ENCODE results near the gene SLC25A17. TPM values are rescaled to one million over a fixed set of nuclear protein-coding genes. Genes with fewer than 3 reads are reported as not detected.

Gene SLC25A17
- total RNA-seq, 1 donor from 2014 or later = 14.7 TPM

DNA sequence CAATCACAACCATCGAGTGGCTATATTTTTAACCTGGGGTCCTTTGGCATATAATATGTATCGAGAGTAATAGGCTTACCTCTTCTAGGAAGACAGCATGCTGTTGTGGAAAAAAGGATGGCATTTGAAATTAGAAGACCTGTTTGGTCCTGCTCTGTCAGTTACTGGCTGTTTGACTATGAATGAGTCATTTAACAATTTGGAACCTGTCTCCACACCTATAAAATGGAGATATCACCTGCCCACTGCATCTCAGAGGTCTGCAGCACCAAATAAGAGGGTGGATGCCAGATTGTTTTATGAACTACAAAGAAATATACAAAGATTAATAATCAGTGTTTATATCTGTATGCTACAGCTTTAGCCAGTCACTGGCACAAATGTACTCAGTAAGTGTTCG is 60.8 kb downstream of the SLC25A17 start:
- DNase-seq (ENCODE audit: low read depth, low spot score) = no peak

GRCh38 chr22:40757071-40757470 is 62.1 kb downstream of the SLC25A17 start:
- DNase-seq (ENCODE audit: low read depth, low spot score) = no peak

DNA sequence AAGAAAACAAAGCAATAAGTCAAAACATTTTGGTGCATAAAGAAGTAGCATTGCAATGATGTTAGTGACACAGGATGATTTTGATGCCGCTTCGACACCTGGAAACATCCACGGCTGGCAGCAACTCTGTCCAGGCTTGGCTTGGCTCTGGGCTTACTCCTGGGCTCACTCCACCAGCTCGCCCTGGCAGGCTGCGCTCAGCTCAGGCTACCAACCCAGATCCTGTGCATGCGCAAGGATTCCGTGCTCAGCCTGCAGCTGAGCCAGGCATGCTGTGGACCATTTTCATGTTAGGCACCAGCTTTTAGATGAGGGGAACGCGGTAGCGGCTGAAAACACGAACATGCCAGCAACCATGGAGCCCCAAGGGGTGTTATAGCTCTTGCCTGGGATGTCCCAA is 66.0 kb downstream of the SLC25A17 start:
- DNase-seq (ENCODE audit: low read depth, low spot score) = no peak

- DNase-seq (ENCODE audit: low read depth, low spot score) = no peak
Measured at GRCh38 chr22:40751250-40751649, 67.9 kb downstream of the SLC25A17 start.

GRCh38 chr22:40749829-40750228 is 69.3 kb downstream of the SLC25A17 start:
- DNase-seq (ENCODE audit: low read depth, low spot score) = no peak

- DNase-seq (ENCODE audit: low read depth, low spot score) = no peak
Measured at GRCh38 chr22:40748388-40749355, 70.5 kb downstream of the SLC25A17 start.

- no peak for DNase-seq (ENCODE audit: low read depth, low spot score)
Measured at GRCh38 chr22:40747361-40747760, 71.8 kb downstream of the SLC25A17 start.

DNA sequence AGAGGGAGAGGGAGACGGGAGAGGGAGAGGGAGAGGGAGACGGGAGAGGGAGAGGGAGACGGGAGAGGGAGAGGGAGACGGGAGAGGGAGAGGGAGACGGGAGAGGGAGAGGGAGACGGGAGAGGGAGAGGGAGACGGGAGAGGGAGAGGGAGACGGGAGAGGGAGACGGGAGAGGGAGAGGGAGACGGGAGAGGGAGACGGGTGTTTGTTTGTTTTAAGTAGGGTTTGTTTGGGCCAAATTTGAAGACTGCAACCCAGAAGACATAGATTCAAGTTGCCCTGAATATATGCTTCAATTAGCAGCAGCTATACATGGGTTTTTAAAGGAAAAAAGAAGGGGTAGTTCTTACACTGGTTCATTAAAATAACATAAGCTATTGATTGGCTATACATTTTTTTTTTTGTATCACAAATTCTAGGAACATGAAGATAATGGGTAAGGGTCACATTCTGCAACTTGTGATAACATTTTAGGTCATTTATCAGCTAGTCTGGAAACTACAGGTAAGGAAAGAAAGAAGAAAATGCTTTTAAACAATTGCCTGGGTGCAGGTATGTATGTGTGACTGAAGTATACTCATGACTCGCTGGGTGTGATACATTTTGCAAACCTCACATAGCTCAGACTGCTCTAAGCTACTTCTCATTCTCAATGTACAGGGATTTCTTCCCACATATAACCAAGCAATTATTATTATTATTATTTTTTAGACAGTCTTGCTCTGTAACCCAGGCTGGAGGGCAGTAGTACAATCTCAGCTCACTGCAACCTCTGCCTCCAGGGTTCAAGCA is 72.5 kb downstream of the SLC25A17 start:
- no peak for DNase-seq (ENCODE audit: low read depth, low spot score)

DNA sequence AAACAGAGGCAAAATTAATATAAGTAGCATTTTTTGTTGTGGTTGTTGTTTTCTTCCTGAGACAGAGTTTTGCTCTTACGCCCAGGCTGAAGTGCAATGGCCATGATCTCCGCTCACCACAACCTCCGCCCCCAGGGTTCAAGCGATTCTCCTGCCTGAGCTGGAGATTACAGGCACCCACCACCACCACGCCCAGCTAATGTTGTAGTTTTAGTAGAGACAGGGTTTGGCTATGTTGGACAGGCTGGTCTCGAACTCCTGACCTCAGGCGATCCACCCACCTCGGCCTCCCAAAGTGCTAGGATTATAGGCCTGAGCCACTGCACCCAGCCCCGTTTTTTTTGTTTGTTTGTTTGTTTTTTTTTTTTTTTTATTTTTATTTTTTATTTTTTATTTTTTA is 75.4 kb downstream of the SLC25A17 start:
- DNase-seq (ENCODE audit: low read depth, low spot score) = no peak

GRCh38 chr22:40741116-40741515 is 78.0 kb downstream of the SLC25A17 start:
- DNase-seq (ENCODE audit: low read depth, low spot score) = no peak

DNA sequence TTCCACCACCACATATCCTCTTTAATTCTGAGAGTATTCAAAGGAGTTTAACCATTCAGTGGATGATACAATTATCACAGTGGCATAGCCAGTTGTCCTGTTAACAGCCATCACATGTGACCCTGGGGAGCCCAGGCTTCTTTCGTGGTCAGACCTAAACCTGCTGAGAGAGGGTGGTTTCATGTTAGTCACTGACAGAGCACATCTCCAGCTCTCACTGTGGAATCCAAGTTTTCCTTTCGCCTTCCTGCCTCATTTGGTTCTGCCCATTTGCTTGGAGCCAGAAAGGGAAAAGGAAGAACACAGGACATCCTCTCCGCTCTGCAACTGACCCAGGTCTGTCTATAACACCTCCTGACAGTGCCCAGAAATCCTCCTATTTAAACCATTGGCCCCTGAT is 79.4 kb downstream of the SLC25A17 start:
- no peak for DNase-seq (ENCODE audit: low read depth, low spot score)

GRCh38 chr22:40733919-40734318 is 85.2 kb downstream of the SLC25A17 start:
- no peak for DNase-seq (ENCODE audit: low read depth, low spot score)

DNA sequence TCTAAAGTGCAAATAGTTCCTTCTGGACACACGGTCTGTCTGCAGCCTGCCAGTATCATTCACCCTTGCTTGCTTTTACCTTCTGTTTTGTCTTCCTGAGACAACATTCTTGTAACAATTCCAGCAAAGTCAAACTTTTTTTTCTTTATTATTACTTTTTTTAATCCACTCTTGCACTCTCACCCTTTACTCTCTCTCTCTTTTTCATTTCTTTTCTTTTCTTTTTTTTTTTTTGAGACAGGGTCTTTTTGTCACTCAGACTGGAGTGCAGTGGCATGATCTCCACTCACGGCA is 86.2 kb downstream of the SLC25A17 start:
- no peak for DNase-seq (ENCODE audit: low read depth, low spot score)

DNA sequence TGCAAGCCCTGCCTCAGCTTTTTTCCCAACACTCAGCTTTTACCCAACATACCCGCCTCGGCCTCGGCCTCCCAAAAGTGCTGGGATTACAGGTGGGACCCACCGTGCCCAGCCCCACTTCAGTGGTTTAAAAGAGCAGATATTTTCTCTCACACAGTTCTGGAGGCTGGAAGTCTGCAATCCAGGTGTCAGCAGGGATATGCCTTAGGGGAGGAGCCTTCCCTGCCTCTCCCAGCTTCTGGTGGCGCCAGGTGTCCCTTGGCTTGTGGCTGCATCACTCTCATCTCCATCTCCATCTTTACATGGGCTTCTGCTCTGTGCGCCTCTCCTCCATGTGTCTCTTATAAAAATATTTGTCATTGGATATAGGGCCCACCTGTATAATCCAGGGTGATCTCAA is 89.9 kb downstream of the SLC25A17 start:
- DNase-seq (ENCODE audit: low read depth, low spot score) = no peak

GRCh38 chr22:40728731-40729189 is 90.4 kb downstream of the SLC25A17 start:
- DNase-seq (ENCODE audit: low read depth, low spot score) = no peak

DNA sequence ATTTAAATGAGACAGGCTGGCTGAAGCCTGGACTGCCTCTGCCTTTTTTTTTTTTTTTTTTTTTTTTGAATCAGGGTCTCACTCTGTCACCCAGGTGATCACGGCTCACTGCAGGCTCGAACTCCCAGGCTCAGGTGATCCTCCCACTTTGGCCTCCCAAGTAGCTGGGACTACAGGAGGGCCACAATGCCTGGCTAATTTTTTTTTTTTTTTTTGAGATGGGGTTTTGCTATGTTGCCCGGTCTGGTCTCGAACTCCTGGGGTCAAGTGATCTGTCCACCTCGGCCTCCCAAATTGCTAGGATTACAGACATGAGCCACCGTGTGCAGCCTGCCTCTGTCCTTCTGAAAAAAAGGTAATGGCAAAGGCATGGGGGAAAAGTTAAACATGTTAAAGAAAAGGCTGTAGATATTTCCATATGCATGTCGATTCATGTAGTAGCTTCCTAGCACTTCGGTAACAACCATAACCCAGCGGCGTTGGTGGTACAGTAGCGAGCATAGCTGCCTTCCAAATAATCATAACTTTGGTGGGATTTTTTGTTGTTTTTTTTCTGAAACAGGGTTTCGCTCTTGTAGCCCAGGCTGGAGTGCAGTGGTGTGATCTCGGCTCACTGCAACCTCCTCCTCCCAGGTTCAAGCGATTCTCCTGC is 91.1 kb downstream of the SLC25A17 start:
- no peak for DNase-seq (ENCODE audit: low read depth, low spot score)

- no peak for DNase-seq (ENCODE audit: low read depth, low spot score)
Measured at GRCh38 chr22:40727070-40727963, 91.8 kb downstream of the SLC25A17 start.

- DNase-seq (ENCODE audit: low read depth, low spot score) = no peak
Measured at GRCh38 chr22:40726514-40726913, 92.6 kb downstream of the SLC25A17 start.

- no peak for DNase-seq (ENCODE audit: low read depth, low spot score)
Measured at GRCh38 chr22:40723396-40723933, 95.7 kb downstream of the SLC25A17 start.

GRCh38 chr22:40721266-40721665 is 97.9 kb downstream of the SLC25A17 start:
- DNase-seq (ENCODE audit: low read depth, low spot score) = no peak
